ENCODE measurements around the gene UGT1A3.
"Not testable (repeated sequence)": the region's sequence is repeated elsewhere in the genome, so short reads cannot be mapped to it uniquely, and the experiment has no call there.

UGT1A3 gene

DNA sequence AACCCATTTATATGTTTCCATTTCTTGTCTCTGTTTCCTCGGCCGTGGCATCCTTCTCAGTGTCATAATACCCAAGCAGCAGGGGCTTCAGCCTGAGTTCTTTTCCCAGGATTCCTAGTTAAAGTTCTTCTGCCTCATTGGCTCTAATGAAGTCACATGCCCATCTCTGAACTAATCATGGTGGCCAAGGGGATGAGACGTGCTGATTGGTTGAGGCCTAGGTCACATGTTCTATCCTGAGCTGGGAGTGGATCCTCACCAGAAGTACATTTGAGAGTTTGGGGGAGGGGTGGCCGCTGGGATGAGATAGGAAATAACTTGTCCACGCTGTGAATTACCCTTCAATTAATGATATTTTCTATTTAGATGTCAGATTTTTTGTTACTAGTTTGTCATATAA lies 19.9 kb upstream of the UGT1A3 start:
- no peak for DNase-seq

DNA sequence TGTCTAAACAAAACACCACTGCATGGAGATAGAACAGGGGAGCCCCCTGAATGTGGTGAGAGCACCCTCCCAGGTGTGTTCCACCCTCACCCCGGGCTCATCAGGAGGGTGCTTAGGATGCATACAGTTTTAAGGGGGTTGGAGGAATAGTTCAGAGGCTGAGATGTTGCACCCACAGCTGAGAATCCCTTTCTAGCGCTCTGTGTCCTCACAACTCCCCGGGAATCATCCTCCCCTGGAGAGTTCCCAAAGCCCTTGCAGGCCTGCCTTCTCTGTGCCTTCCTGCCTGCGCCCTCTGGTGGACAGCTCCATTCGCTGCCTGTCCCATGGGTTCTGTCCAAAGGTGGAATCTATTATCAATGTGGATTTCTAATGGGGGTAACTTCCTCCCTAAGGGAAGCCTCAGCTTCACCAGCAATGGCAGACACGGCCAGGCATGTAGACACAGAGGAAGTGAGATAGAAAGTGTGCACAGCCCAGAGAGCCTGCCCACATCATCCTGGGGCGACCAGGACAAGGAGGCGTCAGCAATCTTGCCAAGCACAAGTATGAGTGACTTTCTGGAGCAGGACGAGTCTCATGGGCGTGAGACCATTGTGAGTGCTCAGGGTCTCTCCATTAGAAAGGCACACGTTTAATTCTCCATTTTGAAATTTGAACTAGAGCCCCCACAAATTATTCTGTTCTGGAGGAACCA lies 17.4 kb upstream of the UGT1A3 start:
- peak; percentile 50 for DNase-seq

DNA sequence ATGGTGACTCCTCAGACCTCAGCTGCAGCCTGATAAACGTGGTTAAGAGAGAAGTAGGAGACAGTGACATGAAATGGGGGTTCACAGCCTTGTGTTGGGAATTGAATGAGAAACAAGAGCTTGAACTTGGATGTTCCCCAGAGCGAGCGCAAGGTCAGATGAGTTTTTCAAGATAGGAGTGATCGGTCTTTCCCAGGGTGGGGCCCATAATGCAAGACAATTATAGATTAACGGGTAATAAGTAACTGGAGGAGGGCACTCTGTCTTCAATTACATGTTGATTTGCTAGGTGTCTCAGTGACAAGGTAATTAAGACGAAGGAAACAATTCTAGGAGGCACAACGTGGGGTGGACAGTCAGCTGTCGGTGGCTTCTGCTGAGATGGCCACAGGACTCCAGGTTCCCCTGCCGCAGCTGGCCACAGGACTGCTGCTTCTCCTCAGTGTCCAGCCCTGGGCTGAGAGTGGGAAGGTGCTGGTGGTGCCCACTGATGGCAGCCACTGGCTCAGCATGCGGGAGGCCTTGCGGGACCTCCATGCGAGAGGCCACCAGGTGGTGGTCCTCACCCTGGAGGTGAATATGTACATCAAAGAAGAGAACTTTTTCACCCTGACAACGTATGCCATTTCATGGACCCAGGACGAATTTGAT lies 16.1 kb upstream of the UGT1A3 start, which contains the start of gene UGT1A5:
Gene UGT1A5 (plus strand): TSS at position 297 of the 651 bp plus-strand sequence. CDS start 85 bp downstream, at position 382.
- no peak for DNase-seq

DNA sequence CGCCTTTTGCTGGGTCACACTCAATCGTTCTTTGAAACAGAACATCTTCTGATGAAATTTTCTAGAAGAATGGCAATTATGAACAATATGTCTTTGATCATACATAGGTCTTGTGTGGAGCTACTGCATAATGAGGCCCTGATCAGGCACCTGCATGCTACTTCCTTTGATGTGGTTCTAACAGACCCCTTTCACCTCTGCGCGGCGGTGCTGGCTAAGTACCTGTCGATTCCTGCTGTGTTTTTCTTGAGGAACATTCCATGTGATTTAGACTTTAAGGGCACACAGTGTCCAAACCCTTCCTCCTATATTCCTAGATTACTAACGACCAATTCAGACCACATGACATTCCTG lies 15.6 kb upstream of the UGT1A3 start:
- DNase-seq, result no peak

DNA sequence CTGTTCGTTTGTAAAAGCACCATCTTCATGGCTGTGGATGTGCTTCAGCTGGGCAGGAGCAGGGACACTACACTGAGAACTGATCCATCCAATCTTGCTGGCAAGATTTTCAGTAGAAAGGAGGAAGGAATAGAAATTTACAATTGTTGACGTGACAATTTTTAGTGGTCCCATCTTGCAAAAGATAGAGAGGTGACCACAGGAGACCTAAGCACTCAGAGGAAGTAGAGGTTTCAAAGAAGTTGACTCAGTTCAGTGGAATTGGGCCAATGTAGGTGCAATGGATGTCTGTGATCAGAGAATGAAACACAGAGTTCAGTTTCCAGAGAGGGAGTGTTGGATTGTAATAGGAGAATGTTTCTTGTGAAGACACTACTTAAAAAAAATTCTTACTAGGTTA lies 14.7 kb upstream of the UGT1A3 start:
- DNase-seq, result no peak

DNA sequence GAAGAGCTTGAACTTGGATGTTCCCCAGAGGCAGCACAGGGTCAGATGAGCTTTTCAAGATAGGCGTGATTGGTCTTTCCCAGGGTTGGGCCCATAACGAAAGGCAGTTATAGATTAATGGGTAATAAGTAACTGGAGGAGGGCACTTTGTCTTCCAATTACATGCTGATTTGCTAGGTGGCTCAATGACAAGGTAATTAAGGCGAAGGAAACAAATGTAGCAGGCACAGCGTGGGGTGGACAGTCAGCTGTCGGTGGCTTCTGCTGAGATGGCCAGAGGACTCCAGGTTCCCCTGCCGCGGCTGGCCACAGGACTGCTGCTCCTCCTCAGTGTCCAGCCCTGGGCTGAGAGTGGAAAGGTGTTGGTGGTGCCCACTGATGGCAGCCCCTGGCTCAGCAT lies 10.3 kb upstream of the UGT1A3 start, which contains the start of gene UGT1A4:
Gene UGT1A4 (plus strand): TSS at position 185 of the 400 bp plus-strand sequence. CDS start 85 bp downstream, at position 270.
- DNase-seq, result no peak

DNA sequence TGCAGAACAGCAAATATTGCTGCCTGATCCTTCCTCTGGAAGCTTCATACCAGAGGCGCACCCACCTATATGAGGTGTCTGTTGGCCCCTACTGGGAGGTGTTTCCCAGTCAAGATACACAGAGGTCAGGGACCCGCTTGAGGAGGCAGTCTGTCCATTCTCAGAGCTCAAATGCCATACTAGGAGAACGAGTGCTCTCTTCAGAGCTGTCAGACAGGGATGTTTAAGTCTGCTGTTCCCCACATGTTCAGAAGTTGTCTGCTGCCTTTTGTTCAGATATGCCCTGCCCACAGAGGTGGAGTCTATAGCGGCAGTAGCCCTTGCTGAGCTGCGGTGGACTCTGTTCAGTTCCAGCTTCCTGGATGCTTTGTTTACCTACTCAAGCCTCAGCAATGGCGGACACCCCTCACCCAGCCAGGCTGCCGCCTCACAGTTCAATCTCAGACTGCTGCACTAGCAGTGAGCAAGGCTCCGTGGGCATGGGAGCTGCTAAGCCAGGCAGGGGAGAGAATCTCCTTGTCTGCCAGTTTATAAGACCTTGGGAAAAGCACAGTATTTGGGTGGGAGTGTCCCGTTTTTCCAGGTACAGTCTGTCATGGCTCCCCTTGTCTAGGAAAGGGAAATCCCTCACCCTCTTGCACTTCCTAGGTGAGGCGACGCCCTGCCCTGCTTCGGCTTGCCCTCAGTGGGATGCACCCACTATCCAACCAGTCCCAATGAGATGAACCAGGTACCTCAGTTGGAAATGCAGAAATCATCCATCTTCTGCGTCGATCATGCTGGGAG lies 8.2 kb downstream of the UGT1A3 start:
- not testable (repeated sequence) for DNase-seq

DNA sequence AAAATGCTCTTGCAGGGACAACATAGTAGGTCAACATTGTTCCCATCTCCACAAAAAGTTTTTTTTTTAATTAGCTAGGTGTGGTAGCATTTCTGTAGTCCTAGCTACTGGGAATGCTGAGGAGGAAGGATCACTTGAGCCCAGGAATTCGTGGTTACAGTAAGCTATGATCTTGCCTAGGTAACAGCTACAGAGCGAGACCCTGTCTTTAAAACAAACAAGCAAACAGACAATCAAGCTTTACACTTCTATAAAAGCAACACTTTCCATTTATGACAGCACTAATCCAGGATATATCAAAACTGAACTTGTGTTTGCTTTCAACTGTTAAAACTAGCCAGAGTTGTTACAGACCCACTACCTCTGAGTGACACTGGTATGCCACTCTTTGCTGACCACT lies 12.0 kb downstream of the UGT1A3 start:
- DNase-seq, result no peak

DNA sequence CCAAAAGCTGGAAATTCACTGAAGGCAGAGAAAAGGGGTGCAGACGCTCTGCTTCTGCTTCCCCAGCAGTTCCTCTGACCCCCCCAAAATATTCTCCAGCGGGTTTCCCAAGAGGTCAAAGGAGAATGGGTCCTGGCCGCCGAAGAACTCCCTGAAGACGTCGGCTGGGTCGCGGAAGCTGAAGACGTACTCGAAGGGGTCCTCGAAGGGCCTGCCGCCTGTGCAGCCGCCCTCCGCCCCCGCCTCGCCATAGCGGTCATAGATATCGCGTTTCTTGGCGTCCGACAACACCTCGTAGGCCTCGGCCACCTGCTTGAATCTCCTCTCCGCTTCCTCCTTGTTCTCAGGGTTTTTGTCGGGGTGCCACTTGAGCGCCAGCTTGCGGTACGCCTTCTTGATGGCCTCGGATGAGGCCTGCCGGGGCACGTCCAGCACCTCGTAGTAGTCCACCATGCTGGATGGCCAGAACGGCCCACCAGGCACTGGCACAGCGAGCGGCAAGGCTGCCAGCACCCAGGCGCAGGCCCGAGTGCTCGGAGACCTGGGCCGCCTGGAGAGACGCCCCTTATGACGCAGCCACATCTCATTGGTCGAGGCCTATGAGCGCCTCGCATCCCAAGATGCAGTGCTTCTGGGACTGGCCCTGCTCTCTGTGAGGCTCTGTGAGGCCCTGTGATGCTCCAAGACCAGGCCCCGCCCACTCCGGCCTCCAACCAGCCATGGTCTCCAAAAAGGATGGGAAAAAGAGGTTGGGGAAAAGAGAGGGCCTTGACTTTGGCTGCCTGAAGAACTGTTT lies 14.8 kb downstream of the UGT1A3 start:
- no peak for DNase-seq

DNA sequence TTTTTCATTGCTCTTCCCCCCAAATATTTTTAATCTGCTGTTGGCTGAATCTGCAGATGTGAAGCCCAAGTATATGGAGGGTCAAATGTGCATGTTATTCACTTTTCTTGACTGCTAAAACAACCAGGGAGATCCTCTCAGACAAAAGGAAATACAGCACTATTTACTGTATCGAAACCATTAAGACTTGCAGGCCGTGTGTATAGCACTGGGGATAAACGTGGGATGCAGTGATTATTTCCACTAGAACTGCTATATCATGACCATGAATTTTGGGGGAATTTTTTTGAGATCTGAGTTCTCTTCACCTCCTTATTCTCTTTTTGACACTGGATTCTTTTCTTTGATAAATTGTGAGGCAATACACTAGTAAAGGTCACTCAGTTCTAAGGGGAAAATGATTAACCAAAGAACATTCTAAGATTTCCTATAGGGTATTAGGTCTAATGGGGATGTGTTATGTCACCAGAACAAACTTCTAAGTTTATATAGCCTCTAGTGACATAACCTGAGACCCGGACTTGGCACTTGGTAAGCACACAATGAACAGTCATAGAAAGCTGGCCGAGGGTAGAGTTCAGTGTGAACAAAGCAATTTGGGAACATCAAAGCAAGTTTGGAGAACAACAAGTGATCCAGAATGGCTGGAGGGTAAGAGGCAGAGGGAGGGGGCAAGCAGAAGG lies 16.4 kb downstream of the UGT1A3 start:
- no peak for DNase-seq

DNA sequence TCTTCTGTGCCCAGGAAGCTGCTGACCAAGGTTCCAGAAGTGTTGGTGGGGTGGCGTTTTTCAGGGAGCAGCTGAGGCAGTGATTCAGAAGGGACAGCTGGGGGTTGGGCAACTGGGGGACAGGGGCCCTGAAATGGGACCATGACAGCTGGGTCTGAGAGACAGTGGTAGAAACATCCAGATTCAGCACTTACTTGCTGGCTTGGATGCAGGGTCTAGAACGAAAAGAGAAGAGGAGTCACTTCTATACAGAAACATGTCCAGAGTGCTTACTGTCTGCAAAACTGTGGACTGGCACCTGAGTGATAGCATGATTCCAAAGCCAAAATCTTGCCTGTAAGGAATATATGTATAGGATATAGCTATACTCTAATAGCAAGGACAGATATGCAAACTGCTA lies 17.0 kb downstream of the UGT1A3 start:
- not testable (repeated sequence) for DNase-seq

DNA sequence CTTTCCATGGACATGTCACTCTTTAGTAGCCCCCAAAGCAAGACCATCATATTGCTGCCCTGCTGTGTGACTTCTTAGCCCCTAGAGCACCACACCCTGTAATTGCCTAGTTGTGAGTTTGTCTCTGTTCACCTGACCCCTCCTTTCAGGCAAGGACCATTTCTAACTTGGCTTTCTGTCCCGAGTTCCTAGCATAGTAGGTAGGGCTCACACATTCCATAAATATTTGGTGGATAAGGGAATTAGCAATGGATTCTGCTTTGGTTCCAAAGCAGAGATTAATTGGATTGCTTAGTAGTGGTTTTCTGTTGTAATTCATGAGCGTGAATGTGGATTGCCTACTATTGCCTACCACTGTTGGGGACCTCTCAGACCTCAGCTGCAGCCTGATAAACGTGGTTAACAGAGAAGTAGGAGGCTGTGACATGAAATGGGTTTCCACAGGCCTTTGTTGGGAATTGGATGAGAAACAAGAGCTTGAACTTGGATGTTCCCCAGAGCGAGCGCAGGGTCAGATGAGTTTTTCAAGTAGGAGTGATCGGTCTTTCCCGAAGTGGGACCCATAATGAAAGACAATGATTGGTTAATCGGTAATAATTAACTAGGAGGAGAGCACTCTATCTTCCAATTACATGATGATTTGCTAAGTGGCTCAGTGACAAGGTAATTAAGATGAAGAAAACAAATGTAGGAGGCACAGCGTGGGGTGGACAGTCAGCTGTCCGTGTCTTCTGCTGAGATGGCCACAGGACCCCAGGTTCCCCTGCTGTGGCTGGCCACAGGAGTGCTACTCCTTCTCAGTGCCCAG lies 17.8 kb downstream of the UGT1A3 start:
- no peak for DNase-seq

DNA sequence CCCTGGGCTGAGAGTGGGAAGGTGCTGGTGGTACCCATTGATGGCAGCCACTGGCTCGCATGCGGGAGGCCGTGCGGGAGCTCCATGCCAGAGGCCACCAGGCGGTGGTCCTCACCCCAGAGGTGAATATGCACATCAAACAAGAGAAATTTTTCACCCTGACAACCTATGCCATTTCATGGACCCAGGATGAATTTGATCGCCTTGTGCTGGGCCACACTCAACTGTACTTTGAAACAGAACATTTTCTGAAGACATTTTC lies 18.4 kb downstream of the UGT1A3 start:
- DNase-seq, result no peak

DNA sequence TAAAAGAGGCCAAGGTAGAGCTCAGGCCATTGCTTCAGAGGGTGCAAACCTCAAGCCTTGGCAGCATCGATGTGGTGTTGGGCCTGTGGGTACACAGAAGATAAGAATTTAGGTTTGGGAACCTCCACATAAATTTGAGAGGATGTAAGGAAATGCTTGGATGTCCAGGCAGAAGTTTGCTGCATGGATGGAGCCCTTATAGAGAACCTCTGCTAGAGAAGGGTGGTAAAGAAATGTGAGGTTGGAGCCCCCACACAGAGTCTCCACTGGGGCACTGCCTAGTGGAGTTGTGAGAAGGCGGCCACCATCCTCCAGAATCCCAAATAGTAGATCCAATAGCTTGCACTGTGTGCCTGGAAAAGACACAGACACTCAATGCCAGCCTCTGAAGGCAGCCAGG lies 21.8 kb downstream of the UGT1A3 start:
- not testable (repeated sequence) for DNase-seq

DNA sequence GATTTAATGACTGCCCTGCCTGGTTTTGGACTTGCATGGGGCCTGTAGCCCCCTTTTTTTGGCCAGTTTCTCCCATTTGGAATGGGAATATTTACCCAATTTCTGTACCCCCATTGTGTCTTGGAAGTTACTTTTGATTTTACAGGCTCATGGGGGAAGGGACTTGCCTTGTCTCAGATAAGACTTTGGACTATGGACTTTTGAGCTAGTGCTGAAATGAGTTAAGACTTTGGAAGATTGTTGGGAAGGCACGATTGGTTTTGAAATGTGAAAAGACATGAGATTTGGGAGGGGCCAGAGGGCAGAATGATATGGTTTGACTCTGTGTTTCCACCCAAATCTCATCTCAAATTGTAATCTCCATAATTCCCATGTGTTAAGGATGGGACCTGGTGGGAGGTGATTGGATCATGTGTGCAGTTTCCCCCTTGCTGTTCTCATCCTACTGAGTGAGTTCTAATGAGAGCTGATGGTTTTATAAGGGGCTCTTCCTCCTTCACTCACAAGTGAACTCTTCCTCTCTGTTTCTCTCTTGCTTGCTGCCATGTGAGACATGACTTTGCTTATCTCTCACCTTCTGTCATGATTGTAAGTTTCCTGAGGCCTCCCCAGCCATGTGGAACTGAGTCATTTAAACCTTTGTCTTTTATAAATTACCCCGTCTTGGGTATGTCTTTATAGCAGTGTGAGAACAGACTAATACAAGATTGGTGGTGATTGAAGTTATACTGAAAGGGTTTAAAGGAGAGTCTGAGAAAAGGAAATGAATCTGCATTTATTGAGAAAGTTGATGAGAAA lies 22.6 kb downstream of the UGT1A3 start:
- DNase-seq, result not testable (repeated sequence)

DNA sequence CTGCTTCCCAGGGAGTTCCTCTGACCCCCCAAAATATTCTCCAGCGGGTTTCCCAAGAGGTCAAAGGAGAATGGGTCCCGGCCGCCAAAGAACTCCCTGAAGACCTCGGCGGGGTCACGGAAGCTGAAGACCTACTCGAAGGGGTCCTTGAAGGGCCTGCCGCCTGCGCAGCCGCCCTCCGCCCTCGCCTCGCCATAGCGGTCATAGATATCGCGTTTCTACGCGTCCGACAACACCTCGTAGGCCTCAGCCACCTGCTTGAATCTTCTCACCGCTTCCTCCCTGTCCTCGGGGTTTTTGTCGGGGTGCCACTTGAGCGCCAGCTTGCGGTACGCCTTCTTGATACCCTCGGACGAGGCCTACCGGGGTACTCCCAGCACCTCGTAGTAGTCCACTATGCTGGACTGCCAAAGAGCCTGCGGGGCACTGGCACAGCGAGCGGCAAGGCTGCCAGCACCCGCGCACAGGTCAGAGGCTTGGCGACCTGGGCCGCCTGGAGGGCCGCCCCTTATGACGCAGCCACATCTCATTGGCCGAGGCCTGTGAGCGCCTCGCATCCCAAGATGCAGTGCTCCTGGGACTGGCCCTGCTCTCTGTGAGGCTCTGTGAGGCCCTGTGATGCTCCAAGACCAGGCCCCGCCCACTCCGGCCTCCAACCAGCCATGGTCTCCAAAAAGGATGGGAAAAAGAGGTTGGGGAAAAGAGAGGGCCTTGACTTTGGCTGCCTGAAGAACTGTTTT lies 26.2 kb downstream of the UGT1A3 start:
- DNase-seq, result no peak

DNA sequence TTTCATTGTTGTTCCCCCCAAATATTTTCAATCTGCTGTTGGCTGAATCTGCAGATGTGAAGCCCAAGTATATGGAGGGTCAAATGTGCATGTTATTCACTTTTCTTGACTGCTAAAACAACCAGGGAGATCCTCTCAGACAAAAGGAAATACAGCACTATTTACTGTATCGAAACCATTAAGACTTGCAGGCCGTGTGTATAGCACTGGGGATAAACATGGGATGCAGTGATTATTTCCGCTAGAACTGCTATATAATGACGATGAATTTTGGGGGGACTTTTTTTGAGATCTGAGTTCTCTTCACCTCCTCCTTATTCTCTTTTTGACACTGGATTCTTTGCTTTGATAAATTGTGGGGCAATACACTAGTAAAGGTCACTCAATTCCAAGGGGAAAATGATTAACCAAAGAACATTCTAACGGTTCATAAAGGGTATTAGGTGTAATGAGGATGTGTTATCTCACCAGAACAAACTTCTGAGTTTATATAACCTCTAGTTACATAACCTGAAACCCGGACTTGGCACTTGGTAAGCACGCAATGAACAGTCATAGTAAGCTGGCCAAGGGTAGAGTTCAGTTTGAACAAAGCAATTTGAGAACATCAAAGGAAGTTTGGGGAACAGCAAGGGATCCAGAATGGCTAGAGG lies 27.7 kb downstream of the UGT1A3 start:
- no peak for DNase-seq

DNA sequence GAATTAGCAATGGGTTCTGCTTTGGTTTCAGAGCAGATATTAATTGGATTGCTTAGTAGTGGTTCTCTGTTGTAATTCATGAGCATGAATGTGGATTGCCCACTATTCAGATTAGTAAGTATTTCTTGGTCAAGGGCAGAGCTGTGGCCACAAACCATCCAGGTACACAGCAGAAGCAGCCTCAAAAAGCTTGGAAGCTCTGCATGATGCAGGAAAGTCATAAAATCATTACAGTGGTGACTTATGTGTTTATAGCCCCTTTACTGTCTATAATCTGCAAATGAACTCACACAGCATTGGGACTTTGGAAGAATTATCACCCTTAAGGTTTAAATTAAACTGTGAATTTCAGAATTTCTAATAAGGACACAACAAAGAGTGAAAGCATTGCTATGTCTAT lies 29.3 kb downstream of the UGT1A3 start:
- DNase-seq, result no peak

DNA sequence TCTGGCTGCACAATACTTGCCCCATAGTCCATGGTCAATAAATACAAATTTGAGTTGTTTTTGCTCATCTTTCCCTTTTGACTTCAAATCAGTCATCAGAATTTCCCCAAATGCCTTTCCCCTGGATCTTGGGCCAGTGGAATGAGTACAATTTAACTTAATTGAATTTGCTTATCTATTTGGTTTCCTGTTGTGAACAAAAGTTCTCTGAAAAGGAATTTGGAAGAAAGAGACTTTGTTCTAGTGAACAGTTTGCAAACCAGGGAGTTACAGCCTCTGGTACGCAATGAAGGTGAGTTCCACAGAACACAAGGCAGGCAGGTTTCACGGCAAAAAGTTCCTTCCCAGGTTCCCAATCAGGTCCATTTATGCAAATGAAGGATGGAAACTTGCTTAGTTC lies 30.0 kb downstream of the UGT1A3 start:
- DNase-seq, result no peak

DNA sequence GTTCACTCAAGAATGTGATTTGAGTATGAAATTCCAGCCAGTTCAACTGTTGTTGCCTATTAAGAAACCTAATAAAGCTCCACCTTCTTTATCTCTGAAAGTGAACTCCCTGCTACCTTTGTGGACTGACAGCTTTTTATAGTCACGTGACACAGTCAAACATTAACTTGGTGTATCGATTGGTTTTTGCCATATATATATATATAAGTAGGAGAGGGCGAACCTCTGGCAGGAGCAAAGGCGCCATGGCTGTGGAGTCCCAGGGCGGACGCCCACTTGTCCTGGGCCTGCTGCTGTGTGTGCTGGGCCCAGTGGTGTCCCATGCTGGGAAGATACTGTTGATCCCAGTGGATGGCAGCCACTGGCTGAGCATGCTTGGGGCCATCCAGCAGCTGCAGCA lies 31.2 kb downstream of the UGT1A3 start, which contains the start of gene UGT1A1:
Gene UGT1A1 (plus strand): TSS at position 228 of the 400 bp plus-strand sequence. CDS start 18 bp downstream, at position 246.
- no peak for DNase-seq

Data from stimulated activated naive CD4-positive, alpha-beta T cell treated with Interleukin-2 at 50 U/mL for 16 hours (primary cell).